OCI-LY7 (cell line): ENCODE results near the gene HES4.
"Not testable (repeated sequence)": the region's sequence is repeated elsewhere in the genome, so short reads cannot be mapped to it uniquely, and the experiment has no call there.

Experiments
- EZH2phosphoT487 ChIP-seq: fragments of 200-600 bp; sonication (generic); IDR thresholded peaks from 2 replicates; pipeline ENCODE4 v1.6.1; 2018; ENCODE audit warnings: low read depth, borderline replicate concordance, mild to moderate bottlenecking, mixed run types, antibody characterized with exemption, low read length, moderate library complexity, mixed read lengths
- TF ChIP-seq, protein P1 (sequence below): fragments of 200-600 bp; sonication (generic); conservative IDR thresholded peaks from 2 replicates; pipeline ENCODE4 v1.5.1; 2014; ENCODE audit warnings: mild to moderate bottlenecking, antibody characterized with exemption, low read length, moderate library complexity, mixed read lengths

DNA sequence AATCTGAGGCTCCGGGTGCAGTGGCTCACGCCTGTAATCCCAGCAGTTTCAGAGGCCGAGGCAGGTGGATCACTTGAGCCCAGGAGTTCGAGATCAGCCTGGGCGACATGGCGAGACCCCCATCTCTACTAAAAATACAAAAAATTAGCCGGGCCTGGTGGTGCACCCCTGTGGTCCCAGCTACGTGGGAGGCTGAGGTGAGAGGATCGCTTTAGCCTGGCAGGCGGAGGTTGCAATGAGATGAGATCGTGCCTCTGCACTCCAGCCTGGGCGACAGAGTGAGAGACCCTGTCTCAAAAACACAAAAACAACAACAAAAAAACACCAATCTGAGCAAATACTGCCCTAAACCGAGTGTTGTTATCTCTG lies 12.8 kb upstream of the HES4 start:
- TF ChIP-seq, protein P1, sequence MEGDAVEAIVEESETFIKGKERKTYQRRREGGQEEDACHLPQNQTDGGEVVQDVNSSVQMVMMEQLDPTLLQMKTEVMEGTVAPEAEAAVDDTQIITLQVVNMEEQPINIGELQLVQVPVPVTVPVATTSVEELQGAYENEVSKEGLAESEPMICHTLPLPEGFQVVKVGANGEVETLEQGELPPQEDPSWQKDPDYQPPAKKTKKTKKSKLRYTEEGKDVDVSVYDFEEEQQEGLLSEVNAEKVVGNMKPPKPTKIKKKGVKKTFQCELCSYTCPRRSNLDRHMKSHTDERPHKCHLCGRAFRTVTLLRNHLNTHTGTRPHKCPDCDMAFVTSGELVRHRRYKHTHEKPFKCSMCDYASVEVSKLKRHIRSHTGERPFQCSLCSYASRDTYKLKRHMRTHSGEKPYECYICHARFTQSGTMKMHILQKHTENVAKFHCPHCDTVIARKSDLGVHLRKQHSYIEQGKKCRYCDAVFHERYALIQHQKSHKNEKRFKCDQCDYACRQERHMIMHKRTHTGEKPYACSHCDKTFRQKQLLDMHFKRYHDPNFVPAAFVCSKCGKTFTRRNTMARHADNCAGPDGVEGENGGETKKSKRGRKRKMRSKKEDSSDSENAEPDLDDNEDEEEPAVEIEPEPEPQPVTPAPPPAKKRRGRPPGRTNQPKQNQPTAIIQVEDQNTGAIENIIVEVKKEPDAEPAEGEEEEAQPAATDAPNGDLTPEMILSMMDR, result not testable (repeated sequence)
- TF ChIP-seq EZH2phosphoT487, result not testable (repeated sequence)
